ENCODE results near the gene JAK1.

JAK1 gene

DNA sequence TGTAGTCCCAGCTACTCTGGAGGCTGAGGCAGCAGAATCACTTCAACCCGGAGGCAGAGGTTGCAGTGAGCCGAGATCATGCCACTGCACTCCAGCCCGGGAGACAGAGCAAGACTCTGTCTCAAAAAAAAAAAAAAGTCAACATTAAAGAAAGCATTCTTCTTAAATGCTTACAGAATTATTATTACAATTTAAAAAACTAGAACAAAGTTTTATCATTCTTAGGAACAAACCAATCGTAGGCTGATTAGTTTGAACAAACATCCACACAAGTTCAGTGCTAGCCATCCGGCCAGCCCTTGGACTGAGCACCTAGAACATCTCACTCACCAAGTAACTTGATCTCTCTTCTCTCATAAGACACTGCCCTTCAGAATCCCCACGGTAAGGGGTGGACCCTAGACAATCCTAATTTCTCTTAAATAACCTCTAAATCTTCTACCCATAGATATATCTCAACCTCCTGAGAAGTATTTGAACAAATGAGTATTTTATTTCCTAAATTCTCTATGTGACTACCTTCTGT lies 16.0 kb downstream of the JAK1 start:
- Histone ChIP-seq H3K27me3 (ENCODE audit: insufficient read depth, low read depth, severe bottlenecking) (no peaks in the 10 kb centered on the region), H3K36me3 (no peaks in the 10 kb centered on the region), H3K27ac (no peak overlapping the region), H3K4me3 (ENCODE audit: low read depth, low read length) (no peak overlapping the region), H3K9me3 (ENCODE audit: severe bottlenecking) (no peaks in the 10 kb centered on the region)
- DNase-seq = no peak
- TF ChIP-seq CTCF (IDR thresholded peaks at IDR 0.05; ENCODE audit: low read depth, low read length) = no peak

- no peaks in the 10 kb centered on the region for H3K36me3 ChIP-seq
- H3K27ac ChIP-seq = no peak overlapping the region
- TF ChIP-seq CTCF (IDR thresholded peaks at IDR 0.05; ENCODE audit: low read depth, low read length) = no peak
- no peak overlapping the region for H3K4me3 ChIP-seq (ENCODE audit: low read depth, low read length)
- no peaks in the 10 kb centered on the region for H3K27me3 ChIP-seq (ENCODE audit: insufficient read depth, low read depth, severe bottlenecking)
- DNase-seq = no peak
- H3K9me3 ChIP-seq (ENCODE audit: severe bottlenecking) = no peaks in the 10 kb centered on the region
These were observed 17.2 kb downstream of the JAK1 start for GRCh38 chr1:64948905-64949833.

GRCh38 chr1:64948216-64948615 lies 18.1 kb downstream of the JAK1 start:
- Histone ChIP-seq H3K9me3 (ENCODE audit: severe bottlenecking) (no peaks in the 10 kb centered on the region), H3K27ac (no peak overlapping the region), H3K27me3 (ENCODE audit: insufficient read depth, low read depth, severe bottlenecking) (no peaks in the 10 kb centered on the region), H3K4me3 (ENCODE audit: low read depth, low read length) (no peak overlapping the region), H3K36me3 (no peaks in the 10 kb centered on the region)
- no peak for TF ChIP-seq CTCF (IDR thresholded peaks at IDR 0.05; ENCODE audit: low read depth, low read length)
- no peak for DNase-seq

DNA sequence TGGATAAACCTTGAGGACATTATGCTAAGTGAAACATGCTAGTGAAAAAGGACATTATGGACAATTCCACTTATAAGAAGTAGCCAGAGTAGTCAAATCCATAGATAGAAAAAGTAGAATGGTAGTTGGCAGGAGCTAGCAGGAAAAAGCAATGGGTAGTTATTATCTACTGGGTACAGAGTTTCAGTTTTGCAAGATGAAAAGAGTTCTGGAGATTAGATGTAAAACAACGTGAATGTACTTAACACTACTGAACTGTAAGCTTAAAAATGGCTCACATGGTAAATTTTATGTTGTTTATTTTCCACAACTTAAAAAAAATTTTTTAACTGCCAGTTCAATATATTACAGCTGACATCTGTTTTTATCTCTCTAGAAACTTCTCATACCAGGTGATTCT lies 19.4 kb downstream of the JAK1 start:
- H3K27me3 ChIP-seq (ENCODE audit: insufficient read depth, low read depth, severe bottlenecking) = no peaks in the 10 kb centered on the region
- no peak overlapping the region for H3K4me3 ChIP-seq (ENCODE audit: low read depth, low read length)
- no peak overlapping the region for H3K27ac ChIP-seq
- H3K36me3 ChIP-seq = no peaks in the 10 kb centered on the region
- no peak for TF ChIP-seq CTCF (IDR thresholded peaks at IDR 0.05; ENCODE audit: low read depth, low read length)
- DNase-seq = no peak
- no peaks in the 10 kb centered on the region for H3K9me3 ChIP-seq (ENCODE audit: severe bottlenecking)

- no peak for TF ChIP-seq CTCF (IDR thresholded peaks at IDR 0.05; ENCODE audit: low read depth, low read length)
- Histone ChIP-seq H3K4me3 (ENCODE audit: low read depth, low read length) (no peak overlapping the region), H3K36me3 (no peaks in the 10 kb centered on the region), H3K27me3 (ENCODE audit: insufficient read depth, low read depth, severe bottlenecking) (no peaks in the 10 kb centered on the region), H3K27ac (no peak overlapping the region), H3K9me3 (ENCODE audit: severe bottlenecking) (no peaks in the 10 kb centered on the region)
- no peak for DNase-seq
These were observed 21.4 kb downstream of the JAK1 start for GRCh38 chr1:64944913-64945312.

Data from WERI-Rb-1 (cell line).